Measurements from ENCODE around the gene RPL13. TPM values are rescaled to one million over a fixed set of nuclear protein-coding genes. Genes with fewer than 3 reads are reported as not detected.

Gene RPL13
- total and polyA plus RNA-seq, 2 of the 8 experiments (the other 6 are each of a cell fraction or from before 2014, with no cell fraction given): 2,162 to 7,384 TPM

- H3K9ac ChIP-seq (replicated peaks in 1 of 4; ENCODE audit: extremely low read depth in 1 of 4, low read depth in 3 of 4, low read length in 3 of 4): no peak overlapping the region
Observed at GRCh38 chr16:89589241-89589926, 28.9 kb downstream of the RPL13 start.

More at GRCh38 chr16:89589241-89589926, 28.9 kb downstream of the RPL13 start:
- no peaks in the 10 kb centered on the region for H3K79me2 ChIP-seq (ENCODE audit: control insufficient read depth in 1 of 2, insufficient read depth in 2 of 2, low read length in 2 of 2)
- H4K20me1 ChIP-seq (replicated peaks in 1 of 2; ENCODE audit: control insufficient read depth in 1 of 2, insufficient read depth in 2 of 2, low read length in 2 of 2): no peaks in the 10 kb centered on the region
- no peak for DNase-seq (ENCODE audit: low read depth in 1 of 2, low spot score in 2 of 2)
- H2BK5ac ChIP-seq (ENCODE audit: low read depth, low read length): no peak overlapping the region
- H3K9me3 ChIP-seq (ENCODE audit: insufficient read depth in 2 of 2, low read depth in 1 of 2, low read length in 1 of 2): peaks cover 5 to 19% of the 10 kb centered on the region in 2 experiments; a peak in 3 of 4 replicates
- H2BK15ac ChIP-seq (ENCODE audit: low read length): no peak overlapping the region
- H4K91ac ChIP-seq (replicated peaks; ENCODE audit: insufficient read length, low read length): no peak overlapping the region
- H3K23me2 ChIP-seq (ENCODE audit: low read depth, low read length): no peaks in the 10 kb centered on the region
- no peak overlapping the region for H4K5ac ChIP-seq (ENCODE audit: insufficient read length, low read depth, low read length)
- no peak overlapping the region for H3K27ac ChIP-seq (ENCODE audit: low read depth, low read length)
- H3K4me1 ChIP-seq (replicated peaks in 1 of 4; ENCODE audit: control insufficient read depth in 3 of 4, insufficient read depth in 4 of 4, low read length in 3 of 4): no peaks in the 10 kb centered on the region
- FAIRE-seq: no peak
- no peak overlapping the region for H3K4ac ChIP-seq (replicated peaks; ENCODE audit: insufficient read length, low read depth, low read length)
- no peak overlapping the region for H2AFZ ChIP-seq (ENCODE audit: low read length)
- H3K36me3 ChIP-seq (ENCODE audit: control insufficient read depth in 2 of 4, insufficient read depth in 4 of 4, low read length in 3 of 4): peaks cover 0 to 17% (median 5%) of the 10 kb centered on the region in 4 experiments; a peak in 4 of 8 replicates
- H3K18ac ChIP-seq (ENCODE audit: extremely low read depth, low read length): no peak overlapping the region
- H3K27me3 ChIP-seq (replicated peaks in 1 of 4; ENCODE audit: control insufficient read depth in 3 of 4, extremely low read depth in 1 of 4, insufficient read depth in 3 of 4, low read length in 3 of 4): no peaks in the 10 kb centered on the region
- H4K8ac ChIP-seq (ENCODE audit: extremely low read depth, insufficient read depth, low read length): no peak overlapping the region
- no peak overlapping the region for H2BK20ac ChIP-seq (ENCODE audit: low read length)
- TF ChIP-seq SIRT6 (IDR thresholded peaks at IDR 0.05; ENCODE audit: low read length) (no peak), CBX5 (IDR thresholded peaks at IDR 0.05; ENCODE audit: low read depth, low read length) (no peak), SAP30 (IDR thresholded peaks at IDR 0.05; ENCODE audit: insufficient read depth, insufficient replicate concordance, low read length) (no peak), ZNF274 (IDR thresholded peaks at IDR 0.05; ENCODE audit: borderline replicate concordance, extremely low read depth, low read length) (no peak)
- H3K23ac ChIP-seq (ENCODE audit: insufficient read length): no peak overlapping the region
- no peak overlapping the region for H3K4me3 ChIP-seq (ENCODE audit: extremely low read depth in 1 of 4, insufficient read depth in 2 of 4, low read depth in 3 of 4, low read length in 4 of 4)
- no peak overlapping the region for H2AK5ac ChIP-seq (ENCODE audit: low read depth, low read length)
- no peak overlapping the region for H3K14ac ChIP-seq (ENCODE audit: insufficient read length)
- H2BK12ac ChIP-seq (ENCODE audit: low read depth, low read length): no peak overlapping the region
- ChIA-PET CTCF (ENCODE audit: partially characterized antibody) (interaction anchor here (1.1 to 1.7 kb wide), 4 partner anchors 13 to 607 kb away, joined by 3 to 5 read pairs (median 4); no protein-coding TSS in a partner anchor), POLR2A (ENCODE audit: partially characterized antibody) (interaction anchor here (0.6 to 0.7 kb wide), 2 partner anchors 10 to 25 kb away, joined by 3 read pairs; no protein-coding TSS in a partner anchor)
- no peaks in the 10 kb centered on the region for H3K79me1 ChIP-seq (ENCODE audit: low read depth, low read length)
- H3K4me2 ChIP-seq (ENCODE audit: insufficient read depth in 1 of 2, low read depth in 2 of 2, low read length in 2 of 2): no peak overlapping the region
- H2BK120ac ChIP-seq (replicated peaks; ENCODE audit: low read depth, low read length): no peak overlapping the region
- WGBS, 2 experiments (ENCODE audit: extremely low coverage in 1 of 2, insufficient coverage in 1 of 2, insufficient read length in 1 of 2, insufficient replicate concordance in 2 of 2, low coverage in 1 of 2, low lambda C conversion rate in 2 of 2, missing lambda C conversion rate in 1 of 2): 94% methylated on average over 20 of the region's 21 CpGs; no CpG with 5 or more reads in 1 of the 2 experiments
- no peak overlapping the region for H3K56ac ChIP-seq (replicated peaks; ENCODE audit: insufficient read length, low read depth, low read length)

All from H1 (cell line).